IPS-18a (cell line): ENCODE data around the gene ADCY10.
"Not testable (repeated sequence)": the region's sequence is repeated elsewhere in the genome, so short reads cannot be mapped to it uniquely, and the experiment has no call there.

ENCODE experiments used
- H3K27ac ChIP-seq: one replicate; pipeline ENCODE4 v1.5.1; 2013; ENCODE audit warnings: low read length
- H3K27me3 ChIP-seq: one replicate; pipeline ENCODE4 v1.6.1; 2013; ENCODE audit warnings: mild to moderate bottlenecking, low read length; ENCODE audit not compliant: control insufficient read depth, insufficient read depth
- H3K36me3 ChIP-seq: one replicate; pipeline ENCODE4 v1.6.1; 2013; ENCODE audit warnings: low read depth, low read length; ENCODE audit not compliant: control insufficient read depth
- H3K4me1 ChIP-seq: one replicate; pipeline ENCODE4 v1.6.1; 2013; ENCODE audit warnings: low read depth, low read length; ENCODE audit not compliant: control insufficient read depth
- H3K4me3 ChIP-seq: one replicate; pipeline ENCODE4 v1.5.1; 2013; ENCODE audit warnings: low read length
- H3K9ac ChIP-seq: one replicate; pipeline ENCODE4 v1.6.1; 2013; ENCODE audit warnings: mild to moderate bottlenecking, low read length, moderate library complexity
- H3K9me3 ChIP-seq: one replicate; pipeline ENCODE4 v1.6.1; 2013; ENCODE audit warnings: low read depth, low read length; ENCODE audit not compliant: control insufficient read depth

The ADCY10 gene

GRCh38 chr1:167863191-167863920, 50.6 kb downstream of the ADCY10 start:
- not testable (repeated sequence) for H3K27ac ChIP-seq, H3K36me3 ChIP-seq, H3K9me3 ChIP-seq, H3K9ac ChIP-seq, H3K4me3 ChIP-seq, H3K27me3 ChIP-seq, H3K4me1 ChIP-seq

DNA sequence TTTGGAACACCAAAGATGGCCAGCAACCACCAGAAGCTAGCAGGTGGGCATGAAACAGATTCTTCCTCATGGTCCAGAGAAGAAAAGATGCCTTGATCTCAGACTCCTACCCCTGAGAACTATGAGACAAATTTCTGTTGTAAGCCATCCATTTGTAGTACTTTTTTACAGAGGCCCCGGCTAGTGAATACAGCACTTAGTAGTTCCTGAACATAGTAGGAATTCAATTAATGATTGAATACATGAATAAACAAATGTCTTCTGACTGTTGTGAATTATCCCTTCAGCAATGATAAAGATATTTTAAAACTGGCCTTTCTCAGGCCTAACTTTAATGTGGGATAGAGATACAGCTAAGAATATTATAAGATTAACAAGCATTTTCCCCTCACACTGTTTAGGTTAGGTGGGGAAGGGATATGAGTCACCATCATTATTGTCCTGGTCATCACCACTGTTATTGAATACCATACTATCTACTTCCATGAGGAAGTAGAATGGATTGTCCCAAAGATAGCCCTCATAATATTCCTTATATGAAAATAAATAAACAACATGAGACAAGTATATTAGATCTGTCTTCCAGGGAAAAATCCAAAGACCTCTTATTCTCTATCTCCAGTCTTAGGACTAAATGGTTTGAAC, 51.4 kb downstream of the ADCY10 start:
- no peak overlapping the region for H3K27ac ChIP-seq
- no peaks in the 10 kb centered on the region for H3K36me3 ChIP-seq
- H3K27me3 ChIP-seq = no peaks in the 10 kb centered on the region
- no peak overlapping the region for H3K4me3 ChIP-seq
- H3K9me3 ChIP-seq = no peaks in the 10 kb centered on the region
- peaks cover 7% of the 10 kb centered on the region for H3K4me1 ChIP-seq
- no peak overlapping the region for H3K9ac ChIP-seq

- no peaks in the 10 kb centered on the region for H3K9me3 ChIP-seq
- H3K4me3 ChIP-seq = no peak overlapping the region
- peaks cover 14% of the 10 kb centered on the region for H3K4me1 ChIP-seq
- no peaks in the 10 kb centered on the region for H3K27me3 ChIP-seq
- no peak overlapping the region for H3K9ac ChIP-seq
- H3K36me3 ChIP-seq = no peaks in the 10 kb centered on the region
- H3K27ac ChIP-seq = no peak overlapping the region
Measured at GRCh38 chr1:167861664-167862381, 52.1 kb downstream of the ADCY10 start.

DNA sequence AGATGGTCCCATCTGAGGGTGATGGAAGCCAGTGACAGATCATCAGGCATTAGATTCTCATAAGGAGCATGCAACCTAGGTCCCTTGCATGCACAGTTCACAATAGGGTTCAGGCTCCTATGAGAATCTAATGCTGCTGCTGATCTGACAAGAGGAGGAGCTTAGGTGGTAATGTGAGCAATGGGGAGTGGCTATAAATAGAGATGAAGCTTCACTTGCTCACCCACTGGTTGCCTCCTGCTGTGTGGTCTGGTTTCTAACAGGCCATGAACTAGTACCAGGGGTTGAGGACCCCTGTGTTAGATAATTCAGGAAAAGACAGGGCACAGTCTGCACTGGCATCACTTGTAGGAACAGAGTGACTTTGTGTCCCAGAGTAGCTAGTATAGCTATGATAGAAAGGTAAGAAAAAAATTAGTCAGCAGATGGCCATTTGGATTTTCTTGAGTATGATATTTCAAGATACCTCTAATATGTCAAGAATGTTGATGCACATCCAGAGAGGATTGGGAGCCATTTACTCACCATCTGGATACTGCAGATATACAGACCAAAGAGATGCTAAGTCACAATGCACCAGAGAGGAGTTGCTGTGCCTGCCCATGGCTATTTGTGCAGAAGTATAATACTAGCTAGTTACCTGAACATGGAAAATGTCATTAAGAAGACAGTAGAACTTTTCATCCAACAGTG, 53.6 kb downstream of the ADCY10 start:
- H3K9me3 ChIP-seq = no peaks in the 10 kb centered on the region
- no peaks in the 10 kb centered on the region for H3K36me3 ChIP-seq
- H3K27me3 ChIP-seq = no peaks in the 10 kb centered on the region
- H3K4me3 ChIP-seq = no peak overlapping the region
- no peak overlapping the region for H3K9ac ChIP-seq
- peaks cover 24% of the 10 kb centered on the region for H3K4me1 ChIP-seq
- H3K27ac ChIP-seq = no peak overlapping the region

DNA sequence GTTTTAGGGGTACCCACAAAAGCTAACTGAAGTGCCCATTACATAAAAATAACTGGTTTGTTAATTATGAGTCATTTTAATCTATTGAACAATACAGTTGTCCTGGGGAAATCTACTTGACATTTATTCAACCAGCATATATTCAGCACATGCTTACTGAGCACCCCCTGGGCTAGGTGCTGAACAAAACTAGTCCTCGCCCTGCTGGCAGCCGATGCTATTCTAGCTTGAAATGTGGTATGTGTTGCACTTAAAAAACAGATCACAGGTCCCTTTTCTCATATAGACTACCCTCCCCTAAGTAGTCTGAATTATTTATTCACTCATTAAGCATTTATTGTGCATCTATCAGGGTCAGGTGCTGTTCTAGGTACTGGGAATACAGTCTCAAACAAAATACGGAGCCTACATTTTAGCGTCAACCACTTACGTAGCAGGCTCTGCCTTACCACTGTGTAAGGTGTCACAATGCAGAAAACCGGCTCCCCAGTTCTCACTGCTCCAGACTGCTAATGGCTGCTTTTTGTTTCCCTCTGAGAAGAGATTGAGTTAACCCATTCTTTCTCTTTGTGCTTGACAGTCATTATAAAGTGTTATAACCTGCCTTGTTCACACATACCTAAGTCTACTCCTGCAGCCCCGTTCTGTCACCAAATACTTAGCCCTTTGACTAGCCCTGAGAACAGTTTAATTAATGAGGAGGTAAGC, 57.1 kb downstream of the ADCY10 start:
- no peaks in the 10 kb centered on the region for H3K27me3 ChIP-seq
- H3K4me1 ChIP-seq = peaks cover 19% of the 10 kb centered on the region
- no peak overlapping the region for H3K27ac ChIP-seq
- no peaks in the 10 kb centered on the region for H3K36me3 ChIP-seq
- H3K9me3 ChIP-seq = no peaks in the 10 kb centered on the region
- H3K4me3 ChIP-seq = no peak overlapping the region
- H3K9ac ChIP-seq = no peak overlapping the region

- H3K27ac ChIP-seq = no peak overlapping the region
- no peaks in the 10 kb centered on the region for H3K9me3 ChIP-seq
- H3K4me3 ChIP-seq = no peak overlapping the region
Measured at GRCh38 chr1:167854184-167854583, 59.8 kb downstream of the ADCY10 start.

GRCh38 chr1:167849666-167850065, 64.3 kb downstream of the ADCY10 start:
- Histone ChIP-seq H3K9me3 (no peaks in the 10 kb centered on the region), H3K9ac (no peak overlapping the region), H3K36me3 (no peaks in the 10 kb centered on the region), H3K27me3 (no peaks in the 10 kb centered on the region), H3K27ac (no peak overlapping the region), H3K4me3 (no peak overlapping the region), H3K4me1 (no peaks in the 10 kb centered on the region)

More at GRCh38 chr1:167854184-167854583, 59.8 kb downstream of the ADCY10 start:
- Histone ChIP-seq H3K27me3 (no peaks in the 10 kb centered on the region), H3K9ac (no peak overlapping the region), H3K4me1 (peaks cover 16% of the 10 kb centered on the region), H3K36me3 (no peaks in the 10 kb centered on the region)

DNA sequence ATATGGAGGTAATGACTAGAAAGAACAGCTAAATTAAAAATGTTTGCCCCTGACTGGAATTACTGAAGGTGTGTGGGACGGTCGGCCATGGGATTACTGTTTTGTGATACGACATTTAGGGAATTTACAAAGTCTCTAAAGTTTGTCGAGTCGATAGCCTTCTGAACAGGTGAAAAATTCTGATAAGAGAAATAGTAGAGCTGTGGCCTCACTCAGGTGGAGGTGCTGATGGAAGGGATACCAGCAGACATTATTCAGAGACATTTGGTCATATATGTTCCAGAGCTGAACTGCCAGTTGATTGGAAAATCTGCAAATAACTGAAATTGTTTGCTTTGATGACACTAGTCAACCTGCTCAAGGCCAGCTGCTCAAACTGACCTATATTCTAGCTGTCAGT, 71.1 kb downstream of the ADCY10 start:
- Histone ChIP-seq H3K27me3 (no peaks in the 10 kb centered on the region), H3K27ac (no peak overlapping the region), H3K4me3 (no peak overlapping the region), H3K9me3 (no peaks in the 10 kb centered on the region), H3K36me3 (no peaks in the 10 kb centered on the region), H3K9ac (no peak overlapping the region), H3K4me1 (no peaks in the 10 kb centered on the region)

DNA sequence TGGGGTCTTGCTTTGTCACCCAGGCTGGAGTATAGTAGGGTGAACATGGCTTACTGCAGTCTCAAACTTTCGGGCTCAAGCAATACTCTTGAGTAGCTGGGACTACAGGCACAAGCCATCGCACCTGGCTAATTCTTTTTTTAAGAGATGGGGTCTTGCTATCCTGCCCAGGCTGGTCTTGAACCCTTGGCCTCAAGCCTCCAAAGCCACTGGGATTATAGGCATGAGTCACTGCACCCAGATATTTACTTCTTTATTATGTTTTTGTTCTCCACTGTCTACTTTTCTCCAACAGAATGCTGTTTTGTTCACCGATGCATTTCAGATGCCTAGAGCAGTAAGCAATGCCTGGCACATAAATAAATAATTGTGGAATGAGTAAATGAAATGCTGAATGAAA, 72.4 kb downstream of the ADCY10 start:
- Histone ChIP-seq H3K9me3 (no peaks in the 10 kb centered on the region), H3K27ac (no peak overlapping the region), H3K9ac (no peak overlapping the region), H3K4me1 (no peaks in the 10 kb centered on the region), H3K36me3 (no peaks in the 10 kb centered on the region), H3K4me3 (no peak overlapping the region), H3K27me3 (no peaks in the 10 kb centered on the region)

GRCh38 chr1:167839009-167839408, 74.9 kb downstream of the ADCY10 start:
- Histone ChIP-seq H3K9ac (no peak overlapping the region), H3K27me3 (no peaks in the 10 kb centered on the region), H3K36me3 (no peaks in the 10 kb centered on the region), H3K27ac (no peak overlapping the region), H3K9me3 (no peaks in the 10 kb centered on the region), H3K4me3 (no peak overlapping the region), H3K4me1 (no peaks in the 10 kb centered on the region)

- no peaks in the 10 kb centered on the region for H3K27me3 ChIP-seq
- no peaks in the 10 kb centered on the region for H3K9me3 ChIP-seq
- H3K36me3 ChIP-seq = no peaks in the 10 kb centered on the region
- no peak overlapping the region for H3K4me3 ChIP-seq
- no peak overlapping the region for H3K9ac ChIP-seq
- H3K4me1 ChIP-seq = no peaks in the 10 kb centered on the region
- no peak overlapping the region for H3K27ac ChIP-seq
Measured at GRCh38 chr1:167837326-167837725, 76.6 kb downstream of the ADCY10 start.
